HFF-Myc (cell line): ENCODE measurements around the gene PCK2.
"Not testable (repeated sequence)": the region's sequence is repeated elsewhere in the genome, so short reads cannot be mapped to it uniquely, and the experiment has no call there.

Source experiments
- DNase-seq: peaks from one replicate; pipeline ENCODE4 v3.0.0-alpha.2; 2011; ENCODE audit warnings: low read depth; ENCODE audit errors: extremely low read depth
- H3K4me3 ChIP-seq: replicated peaks from 2 replicates; pipeline ENCODE4 v1.5.1; 2011; ENCODE audit warnings: low read depth, mild to moderate bottlenecking, control low read depth, low read length
- CTCF ChIP-seq: IDR thresholded peaks from 2 replicates; pipeline ENCODE4 v1.5.1; 2012; ENCODE audit warnings: mild to moderate bottlenecking, low read depth, low read length, control low read depth; ENCODE audit errors: missing control alignments

PCK2 gene

GRCh38 chr14:24098229-24098926 lies 4.3 kb downstream of the PCK2 start:
- no peak for DNase-seq
- TF ChIP-seq CTCF: no peak
- H3K4me3 ChIP-seq: no peak overlapping the region

- DNase-seq: no peak
- H3K4me3 ChIP-seq: no peak overlapping the region
- no peak for TF ChIP-seq CTCF
Observed at GRCh38 chr14:24098927-24099813, 5.1 kb downstream of the PCK2 start.

GRCh38 chr14:24100197-24100981 lies 6.3 kb downstream of the PCK2 start:
- DNase-seq: no peak
- H3K4me3 ChIP-seq: no peak overlapping the region
- no peak for TF ChIP-seq CTCF

- TF ChIP-seq CTCF: no peak
- H3K4me3 ChIP-seq: no peak overlapping the region
- no peak for DNase-seq
Observed at GRCh38 chr14:24100982-24101494, 6.9 kb downstream of the PCK2 start.

GRCh38 chr14:24102357-24103048 lies 8.4 kb downstream of the PCK2 start:
- H3K4me3 ChIP-seq: no peak overlapping the region
- no peak for DNase-seq
- TF ChIP-seq CTCF: no peak

GRCh38 chr14:24103451-24103850 lies 9.3 kb downstream of the PCK2 start:
- H3K4me3 ChIP-seq: no peak overlapping the region
- no peak for TF ChIP-seq CTCF
- no peak for DNase-seq

- not testable (repeated sequence) for DNase-seq, H3K4me3 ChIP-seq
Observed at GRCh38 chr14:24105609-24106239, 11.6 kb downstream of the PCK2 start.
